ENCODE data around the gene DDX20.
"Not testable (repeated sequence)": the region's sequence is repeated elsewhere in the genome, so short reads cannot be mapped to it uniquely, and the experiment has no call there.

Gene DDX20

GRCh38 chr1:111792249-111792648 lies 36.5 kb downstream of the DDX20 start:
- DNase-seq (ENCODE audit: low read depth): no peak

- no peak for DNase-seq (ENCODE audit: low read depth)
Measured at GRCh38 chr1:111793923-111794322, 38.2 kb downstream of the DDX20 start.

- no peak for DNase-seq (ENCODE audit: low read depth)
Measured at GRCh38 chr1:111795401-111795800, 39.7 kb downstream of the DDX20 start.

GRCh38 chr1:111798580-111798979 lies 42.9 kb downstream of the DDX20 start:
- no peak for DNase-seq (ENCODE audit: low read depth)

- not testable (repeated sequence) for DNase-seq (ENCODE audit: low read depth)
Measured at GRCh38 chr1:111799722-111800121, 44.0 kb downstream of the DDX20 start.

- no peak for DNase-seq (ENCODE audit: low read depth)
Measured at GRCh38 chr1:111801071-111801850, 45.6 kb downstream of the DDX20 start.

GRCh38 chr1:111802110-111802509 lies 46.4 kb downstream of the DDX20 start:
- no peak for DNase-seq (ENCODE audit: low read depth)

GRCh38 chr1:111802984-111803383 lies 47.3 kb downstream of the DDX20 start:
- DNase-seq (ENCODE audit: low read depth): no peak

- DNase-seq (ENCODE audit: low read depth): no peak
Measured at GRCh38 chr1:111803951-111804350, 48.2 kb downstream of the DDX20 start.

- no peak for DNase-seq (ENCODE audit: low read depth)
Measured at GRCh38 chr1:111804776-111805175, 49.1 kb downstream of the DDX20 start.

- DNase-seq (ENCODE audit: low read depth): no peak
Measured at GRCh38 chr1:111805251-111805650, 49.5 kb downstream of the DDX20 start.

GRCh38 chr1:111811891-111812290 lies 56.2 kb downstream of the DDX20 start:
- DNase-seq (ENCODE audit: low read depth): no peak

GRCh38 chr1:111812306-111812705 lies 56.6 kb downstream of the DDX20 start:
- no peak for DNase-seq (ENCODE audit: low read depth)

GRCh38 chr1:111813440-111814304 lies 58.0 kb downstream of the DDX20 start:
- DNase-seq (ENCODE audit: low read depth): no peak

GRCh38 chr1:111814305-111814628 lies 58.6 kb downstream of the DDX20 start:
- no peak for DNase-seq (ENCODE audit: low read depth)

- DNase-seq (ENCODE audit: low read depth): no peak
Measured at GRCh38 chr1:111814642-111815041, 58.9 kb downstream of the DDX20 start.
